HCT116 (cell line): ENCODE results near the gene TMEM145. TPM values are rescaled to one million over a fixed set of nuclear protein-coding genes. Genes with fewer than 3 reads are reported as not detected.
A peak's percentile ranks its signal among the peaks of the same experiment; 100 is the strongest.

Experiments
- ATAC-seq: fragments of 200-7000 bp; cut with Tn5 transposase; 2 replicates; pipeline ENCODE4 v1.9.1; 2020; ENCODE audit warnings: mild to moderate bottlenecking, moderate library complexity
- BruUV-seq: library from RNA; stranded (reverse); fragments of 400-500 nt; replicated peaks from 2 replicates; lab custom pipeline; 2021; lab: Mats Ljungman, UMichigan
- CTCF ChIA-PET: fragments of 300-600 bp; sonication (Branson Sonifier 250); formaldehyde crosslinking; loops from one replicate; lab custom pipeline; 2021; ENCODE audit warnings: antibody characterized with exemption; lab: Charles Lee
- POLR2A ChIA-PET: fragments of 300-600, 350-600 bp; sonication (Branson Sonifier 250); formaldehyde crosslinking; loops from one replicate; lab custom pipeline; 2021; ENCODE audit warnings: antibody characterized with exemption; lab: Charles Lee
- RAD21 ChIA-PET, 2 experiments: fragments of 300-600 bp; sonication (Branson Sonifier 250); formaldehyde crosslinking; loops; one replicate each; lab custom pipeline; 2023; ENCODE audit warnings: low total read pairs in 2 of 2; ENCODE audit not compliant: uncharacterized antibody in 2 of 2, unreplicated experiment in 2 of 2, low non-redundant PET in 1 of 2; lab: Charles Lee
- DNase-seq: peaks from one replicate; pipeline ENCODE4 v3.0.0-alpha.2; 2010; ENCODE audit warnings: low read depth, low spot score
- H2AFZ ChIP-seq: fragments of 200-600 bp; shearing (Covaris generic), sonication (generic); 2 replicates; pipeline ENCODE4 v1.6.1; 2017; ENCODE audit warnings: low read depth, mixed run types, mixed read lengths, antibody characterized with exemption, low read length; ENCODE audit not compliant: poor library complexity, severe bottlenecking
- H3K27ac ChIP-seq: 2 replicates; pipeline ENCODE4 v1.5.1; 2012; ENCODE audit warnings: low read depth, low read length
- H3K27me3 ChIP-seq: fragments of 200-600 bp; sonication (generic); 2 replicates; pipeline ENCODE4 v1.6.1; 2016; ENCODE audit warnings: mixed run types, low read length, mixed read lengths; ENCODE audit not compliant: insufficient read depth
- H3K36me3 ChIP-seq, 2 experiments: fragments of 200-500 bp in 1 of 2; fragments of 200-600 bp in 1 of 2; sonication (Bioruptor generic) in 1 of 2; sonication (generic) in 1 of 2; 2 replicates each; pipeline versions ENCODE4 v1.5.1 to v1.6.1; 2014 to 2016; ENCODE audit warnings: low read length in 2 of 2, inconsistent platforms in 1 of 2, mixed read lengths in 1 of 2, mixed run types in 1 of 2; ENCODE audit not compliant: insufficient read depth in 2 of 2, control insufficient read depth in 1 of 2
- H3K4me1 ChIP-seq, 2 experiments: fragments of 200-600 bp in 1 of 2; sonication (generic) in 1 of 2; 2 replicates each; pipeline versions ENCODE4 v1.5.1 to v1.6.1; 2012 to 2017; ENCODE audit warnings: low read length in 2 of 2, inconsistent platforms in 1 of 2, mild to moderate bottlenecking in 1 of 2, mixed read lengths in 1 of 2, mixed run types in 1 of 2, moderate library complexity in 1 of 2; ENCODE audit not compliant: insufficient read depth in 2 of 2, control insufficient read depth in 1 of 2
- H3K4me2 ChIP-seq: fragments of 200-600 bp; sonication (generic); 2 replicates; pipeline ENCODE4 v1.6.1; 2017; ENCODE audit warnings: mixed run types, low read length, mixed read lengths
- H3K4me3 ChIP-seq, 2 experiments: fragments of 200-600 bp in 1 of 2; sonication (generic) in 1 of 2; replicated peaks in 1 of 2; 2 replicates each; pipeline ENCODE4 v1.5.1; 2011 to 2016; ENCODE audit warnings: low read length in 2 of 2, control low read depth in 1 of 2, low read depth in 1 of 2, mild to moderate bottlenecking in 1 of 2, mixed read lengths in 1 of 2, mixed run types in 1 of 2
- H3K79me2 ChIP-seq: fragments of 200-600 bp; sonication (generic); 2 replicates; pipeline ENCODE4 v1.6.1; 2017; ENCODE audit warnings: mild to moderate bottlenecking, mixed run types, low read length, moderate library complexity, mixed read lengths; ENCODE audit not compliant: insufficient read depth
- H3K9ac ChIP-seq: fragments of 200-600 bp; sonication (generic); 2 replicates; pipeline ENCODE4 v1.6.1; 2016; ENCODE audit warnings: low read length, mixed read lengths
- H3K9me2 ChIP-seq: fragments of 200-600 bp; sonication (generic), shearing (Covaris generic); 2 replicates; pipeline ENCODE4 v1.6.1; 2017; ENCODE audit warnings: mixed run types, mild to moderate bottlenecking, moderate library complexity; ENCODE audit not compliant: insufficient read depth
- H3K9me3 ChIP-seq, 2 experiments: fragments of 200-500 bp in 1 of 2; fragments of 200-600 bp in 1 of 2; sonication (Bioruptor generic) in 1 of 2; sonication (generic) in 1 of 2; 2 replicates each; pipeline ENCODE4 v1.6.1; 2014 to 2017; ENCODE audit warnings: low read length in 2 of 2, mixed read lengths in 2 of 2, inconsistent platforms in 1 of 2, low read depth in 1 of 2, mild to moderate bottlenecking in 1 of 2, mixed run types in 1 of 2, moderate library complexity in 1 of 2; ENCODE audit not compliant: control insufficient read depth in 1 of 2, insufficient read depth in 1 of 2
- H4K20me1 ChIP-seq: fragments of 200-600 bp; sonication (generic), shearing (Covaris generic); 2 replicates; pipeline ENCODE4 v1.6.1; 2017; ENCODE audit warnings: mixed run types, mild to moderate bottlenecking, moderate library complexity; ENCODE audit not compliant: insufficient read depth
- ATF3 ChIP-seq: IDR thresholded peaks from 2 replicates; pipeline ENCODE4 v1.6.1; 2012
- CBX3 ChIP-seq: IDR thresholded peaks from 2 replicates; pipeline ENCODE4 v1.6.1; 2012; ENCODE audit warnings: low read depth
- EGR1 ChIP-seq: IDR thresholded peaks from 2 replicates; pipeline ENCODE4 v1.6.1; 2012; ENCODE audit warnings: low read depth
- ELF1 ChIP-seq: IDR thresholded peaks from 2 replicates; pipeline ENCODE4 v1.6.1; 2012; ENCODE audit warnings: low read depth, borderline replicate concordance
- EZH2 ChIP-seq: fragments of 200-600 bp; sonication (generic); IDR thresholded peaks from 2 replicates; pipeline ENCODE4 v1.6.1; 2017; ENCODE audit warnings: antibody characterized with exemption, mixed run types
- EZH2phosphoT487 ChIP-seq: fragments of 200-600 bp; IDR thresholded peaks from 2 replicates; pipeline ENCODE4 v1.6.1; 2018; ENCODE audit warnings: antibody characterized with exemption, borderline replicate concordance
- FOSL1 ChIP-seq: IDR thresholded peaks from 2 replicates; pipeline ENCODE4 v1.6.1; 2012; ENCODE audit warnings: low read depth
- JUND ChIP-seq: IDR thresholded peaks from 2 replicates; pipeline ENCODE4 v1.6.1; 2012
- POLR2AphosphoS5 ChIP-seq: IDR thresholded peaks from 2 replicates; pipeline ENCODE4 v1.6.1; 2011; ENCODE audit warnings: mild to moderate bottlenecking, low read depth, low read length, moderate library complexity
- REST ChIP-seq: IDR thresholded peaks from 2 replicates; pipeline ENCODE4 v1.6.1; 2012; ENCODE audit warnings: low read depth
- TCF7L2 ChIP-seq: IDR thresholded peaks from 2 replicates; pipeline ENCODE4 v1.7.0; 2011; ENCODE audit warnings: borderline replicate concordance, inconsistent platforms; ENCODE audit not compliant: insufficient read depth, insufficient read length; ENCODE audit errors: extremely low read depth
- YY1 ChIP-seq: IDR thresholded peaks from 2 replicates; pipeline ENCODE4 v1.6.1; 2011; ENCODE audit warnings: low read length, low read depth, moderate library complexity, mild to moderate bottlenecking; ENCODE audit not compliant: insufficient replicate concordance; ENCODE audit errors: extremely low read depth
- ZBTB33 ChIP-seq: IDR thresholded peaks from 2 replicates; pipeline ENCODE4 v1.6.1; 2011; ENCODE audit warnings: mild to moderate bottlenecking, low read length, moderate library complexity; ENCODE audit not compliant: insufficient replicate concordance; ENCODE audit errors: extremely low read depth
- intact Hi-C: fragments of 100-400 bp; cut with micrococcal nuclease; formaldehyde crosslinking; loops from 2 replicates; pipeline ENCODE4 v1.10.0; 2022
- total RNA-seq: library from RNA; stranded (reverse); gene quantifications from one replicate; pipeline ENCODE4 v1.2.1, GENCODE V29; 2021; ENCODE audit not compliant: unreplicated experiment
- TF ChIP-seq, protein P1 (sequence below): IDR thresholded peaks from 2 replicates; pipeline ENCODE4 v1.6.1; 2012

The TMEM145 gene
- total RNA-seq, 1 experiment from 2014 or later, result 7.2 TPM

- ChIA-PET RAD21 (interaction anchor here (0.7 to 1.3 kb wide), 2 partner anchors 21 to 38 kb away, joined by 3 to 4 read pairs; partner anchors contain the start of genes GSK3A (in 1 of the 2) and PAFAH1B3 (in 1 of the 2)), CTCF (interaction anchor here (0.9 to 4.8 kb wide), 3 partner anchors 25 to 38 kb away, joined by 3 to 63 read pairs (median 17); partner anchors contain the start of gene GSK3A), POLR2A (interaction anchor here (0.9 to 1.3 kb wide), 3 partner anchors 11 to 322 kb away, joined by 3 to 5 read pairs (median 3); partner anchors contain the start of genes GSK3A and RABAC1)
- peak overlapping the region; percentile 94 for H3K27ac ChIP-seq
- H3K9me2 ChIP-seq, result no peaks in the 10 kb centered on the region
- H2AFZ ChIP-seq, result no peak overlapping the region
- H3K79me2 ChIP-seq, result peaks cover 17% of the 10 kb centered on the region; the same call in 1 of the 2 replicates
- TF ChIP-seq FOSL1, result no peak
- no peak for TF ChIP-seq POLR2AphosphoS5
- no peak for TF ChIP-seq YY1
- no peak for TF ChIP-seq ATF3
- no peak for TF ChIP-seq ELF1
- TF ChIP-seq, protein P1, sequence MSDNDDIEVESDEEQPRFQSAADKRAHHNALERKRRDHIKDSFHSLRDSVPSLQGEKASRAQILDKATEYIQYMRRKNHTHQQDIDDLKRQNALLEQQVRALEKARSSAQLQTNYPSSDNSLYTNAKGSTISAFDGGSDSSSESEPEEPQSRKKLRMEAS, result no peak
- no peak for TF ChIP-seq REST
- no peak for TF ChIP-seq TCF7L2
- no peak for TF ChIP-seq JUND
- TF ChIP-seq CBX3, result no peak
- TF ChIP-seq ZBTB33, result no peak
- TF ChIP-seq EGR1, result no peak
- no peak for TF ChIP-seq EZH2phosphoT487
- TF ChIP-seq EZH2, result no peak
- no peaks in the 10 kb centered on the region for H3K36me3 ChIP-seq
- peak overlapping the region; percentile 86 for H3K9ac ChIP-seq
- no peaks in the 10 kb centered on the region for H3K9me3 ChIP-seq
- H3K4me2 ChIP-seq, result peak overlapping the region; percentile 97
- no peaks in the 10 kb centered on the region for H3K27me3 ChIP-seq
- BruUV-seq, result no TSS peak
- peak overlapping the region; percentile 70 to 72 for H3K4me3 ChIP-seq
- H4K20me1 ChIP-seq, result no peaks in the 10 kb centered on the region
- H3K4me1 ChIP-seq, result peaks cover 49 to 78% of the 10 kb centered on the region in 2 experiments
- DNase-seq, result no peak
- intact Hi-C loops, result loop anchor here (2.0 kb wide), 1 partner anchor 38 kb away; the partner anchor contains the start of gene GSK3A
- peak; percentile 1; the same call in 1 of the 2 replicates for ATAC-seq
Observed at GRCh38 chr19:42281146-42281826, 31.8 kb upstream of the TMEM145 start.
